HepG2 (cell line): ENCODE data around the gene ZNF771. TPM values are rescaled to one million over a fixed set of nuclear protein-coding genes. Genes with fewer than 3 reads are reported as not detected.

Experiments
- ATM ChIP-seq: fragments of 450-650 bp; IDR thresholded peaks from 2 replicates; pipeline ENCODE4 v1.7.1; 2017; ENCODE audit warnings: mild to moderate bottlenecking, borderline replicate concordance
- ATRX ChIP-seq: sonication (generic); formaldehyde crosslinking; IDR thresholded peaks from 2 replicates; pipeline ENCODE4 v1.4.0; 2020; ENCODE audit warnings: missing genetic modification reagents, borderline replicate concordance
- BHLHE40 ChIP-seq: IDR thresholded peaks from 2 replicates; pipeline ENCODE4 v1.6.1; 2011; ENCODE audit warnings: low read length, improper control_type of control experiment
- CENPX ChIP-seq: sonication (generic); formaldehyde crosslinking; IDR thresholded peaks from 2 replicates; pipeline ENCODE4 v1.9.0; 2021; ENCODE audit warnings: mild to moderate bottlenecking, missing genetic modification reagents, moderate library complexity
- ELF1 ChIP-seq: sonication (generic); formaldehyde crosslinking; IDR thresholded peaks from 2 replicates; pipeline ENCODE4 v1.4.0; 2020; ENCODE audit warnings: missing genetic modification reagents
- FOXJ3 ChIP-seq: sonication (generic); formaldehyde crosslinking; IDR thresholded peaks from 2 replicates; pipeline ENCODE4 v1.4.0; 2020; ENCODE audit warnings: missing genetic modification reagents, mild to moderate bottlenecking, borderline replicate concordance
- GATAD2A ChIP-seq: IDR thresholded peaks from 2 replicates; pipeline ENCODE4 v1.6.1; 2016
- GTF2F1 ChIP-seq: fragments of 150-350 bp; IDR thresholded peaks from 2 replicates; pipeline ENCODE4 v1.6.1; 2014; ENCODE audit warnings: low read length
- HNF4A ChIP-seq: sonication (generic); formaldehyde crosslinking; IDR thresholded peaks from 2 replicates; pipeline ENCODE4 v1.4.0; 2020; ENCODE audit warnings: missing genetic modification reagents
- NRL ChIP-seq: sonication (generic); formaldehyde crosslinking; IDR thresholded peaks from 2 replicates; pipeline ENCODE4 v1.5.0; 2020; ENCODE audit warnings: missing genetic modification reagents, mild to moderate bottlenecking, moderate library complexity, borderline replicate concordance
- SP1 ChIP-seq, 2 experiments: fragments of 450-650 bp in 1 of 2; sonication (generic) in 1 of 2; formaldehyde crosslinking in 1 of 2; IDR thresholded peaks; 2 replicates each; pipeline versions ENCODE4 v1.4.0 to v1.6.1; 2016 to 2020; ENCODE audit warnings: missing genetic modification reagents in 1 of 2
- ZNF160 ChIP-seq: sonication (generic); formaldehyde crosslinking; IDR thresholded peaks from 2 replicates; pipeline ENCODE4 v1.8.0; 2022; ENCODE audit warnings: mild to moderate bottlenecking, inconsistent platforms, missing genetic modification reagents
- ZNF3 ChIP-seq: IDR thresholded peaks from 2 replicates; pipeline ENCODE4 v1.7.0; 2017; ENCODE audit warnings: inconsistent platforms
- ZNF589 ChIP-seq: sonication (generic); formaldehyde crosslinking; conservative IDR thresholded peaks from 2 replicates; pipeline ENCODE4 v1.8.0; 2022; ENCODE audit warnings: mild to moderate bottlenecking, moderate library complexity, missing genetic modification reagents
- ZNF703 ChIP-seq: sonication (generic); formaldehyde crosslinking; IDR thresholded peaks from 2 replicates; pipeline ENCODE4 v1.5.1; 2020; ENCODE audit warnings: missing genetic modification reagents, mild to moderate bottlenecking, moderate library complexity, borderline replicate concordance
- ZNF781 ChIP-seq: sonication (generic); formaldehyde crosslinking; IDR thresholded peaks from 2 replicates; pipeline ENCODE4 v1.5.1; 2020; ENCODE audit warnings: borderline replicate concordance, mild to moderate bottlenecking, missing genetic modification reagents; ENCODE audit errors: not compliant biosample characterization
- ZNF839 ChIP-seq: sonication (generic); formaldehyde crosslinking; IDR thresholded peaks from 2 replicates; pipeline ENCODE4 v1.4.0; 2020; ENCODE audit warnings: missing genetic modification reagents, mild to moderate bottlenecking, borderline replicate concordance
- ZSCAN30 ChIP-seq: sonication (generic); formaldehyde crosslinking; IDR thresholded peaks from 2 replicates; pipeline ENCODE4 v1.5.0; 2020; ENCODE audit warnings: mild to moderate bottlenecking, missing genetic modification reagents
- polyA plus RNA-seq, 8 experiments: library from polyadenylated mRNA; depleted of rRNA in 3 of 8; stranded (reverse) in 7 of 8; unstranded in 1 of 8; fragments of >200 nt; fragmentation: Illumina TruSeq in 4 of 8; extraction: Trizol in 4 of 8; gene quantifications; 2 replicates each; pipeline versions ENCODE4 v1.2.1 to v1.2.3, GENCODE V29; 2011 to 2016; ENCODE audit warnings: low read depth in 4 of 8, missing spikeins in 1 of 8, mixed read lengths in 1 of 8; ENCODE audit not compliant: insufficient read depth in 1 of 8
- total RNA-seq, 5 experiments: library from RNA; depleted of rRNA; stranded (reverse); fragments of >200 nt; fragmentation: Illumina TruSeq; extraction: Trizol; gene quantifications; 2 replicates each; pipeline ENCODE4 v1.2.3, GENCODE V29; 2016; ENCODE audit warnings: low read depth in 1 of 5
- TF ChIP-seq, protein P1 (sequence below): sonication (generic); formaldehyde crosslinking; IDR thresholded peaks from 2 replicates; pipeline ENCODE4 v1.4.0; 2020; ENCODE audit warnings: mild to moderate bottlenecking, missing genetic modification reagents
- TF ChIP-seq, protein P2 (sequence below): IDR thresholded peaks from 2 replicates; pipeline ENCODE4 v1.6.1; 2016; ENCODE audit warnings: missing compliant biosample characterization, missing genetic modification reagents, borderline replicate concordance
- TF ChIP-seq, protein P3 (sequence below): sonication (generic); formaldehyde crosslinking; IDR thresholded peaks from 2 replicates; pipeline ENCODE4 v1.4.0; 2020; ENCODE audit warnings: missing genetic modification reagents
- TF ChIP-seq, protein P4 (sequence below): sonication (generic); formaldehyde crosslinking; IDR thresholded peaks from 2 replicates; pipeline ENCODE4 v1.4.0; 2020; ENCODE audit warnings: missing genetic modification reagents, low read depth, mild to moderate bottlenecking, borderline replicate concordance

ZNF771 gene
- total and polyA plus RNA-seq, 2 of the 13 experiments (the other 11 are each of a cell fraction or from before 2014, with no cell fraction given), result 5.0 to 11.8 TPM

DNA sequence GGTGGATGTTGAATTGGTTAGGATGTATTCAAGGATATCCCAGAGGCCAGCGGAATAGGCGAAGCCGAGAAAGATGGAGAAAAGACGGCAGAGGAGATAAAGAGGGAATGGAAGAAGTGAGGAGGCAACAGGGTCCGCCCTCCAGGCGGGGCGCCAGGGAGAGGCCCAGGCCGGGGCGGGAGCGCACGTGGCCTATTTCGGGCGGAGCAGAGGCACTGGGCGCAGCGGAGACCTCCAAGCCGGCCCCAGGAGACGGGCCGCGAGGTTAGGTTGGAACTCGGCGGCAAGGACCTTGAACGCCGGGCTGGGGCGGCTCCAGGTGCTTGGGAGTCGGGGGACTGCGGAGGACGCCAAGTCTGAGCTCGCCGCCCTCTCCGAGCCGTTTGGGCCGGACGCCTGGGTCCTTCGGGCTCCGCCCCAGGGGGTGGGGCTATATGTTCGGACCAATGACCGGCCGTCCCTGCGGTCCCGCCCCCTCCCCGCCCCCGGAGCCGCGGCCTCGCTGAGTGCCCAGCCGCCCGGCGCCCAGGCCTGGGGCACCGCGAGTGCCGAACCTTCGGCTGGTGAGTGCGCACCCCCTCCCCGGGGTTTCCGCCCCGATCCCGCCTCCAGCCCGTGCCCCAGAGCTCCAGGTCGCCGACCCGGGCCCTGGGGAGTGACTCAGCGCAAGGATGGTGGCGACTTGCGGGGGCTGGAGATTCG lies at the start of gene ZNF771 (continued):
- TF ChIP-seq, protein P1, sequence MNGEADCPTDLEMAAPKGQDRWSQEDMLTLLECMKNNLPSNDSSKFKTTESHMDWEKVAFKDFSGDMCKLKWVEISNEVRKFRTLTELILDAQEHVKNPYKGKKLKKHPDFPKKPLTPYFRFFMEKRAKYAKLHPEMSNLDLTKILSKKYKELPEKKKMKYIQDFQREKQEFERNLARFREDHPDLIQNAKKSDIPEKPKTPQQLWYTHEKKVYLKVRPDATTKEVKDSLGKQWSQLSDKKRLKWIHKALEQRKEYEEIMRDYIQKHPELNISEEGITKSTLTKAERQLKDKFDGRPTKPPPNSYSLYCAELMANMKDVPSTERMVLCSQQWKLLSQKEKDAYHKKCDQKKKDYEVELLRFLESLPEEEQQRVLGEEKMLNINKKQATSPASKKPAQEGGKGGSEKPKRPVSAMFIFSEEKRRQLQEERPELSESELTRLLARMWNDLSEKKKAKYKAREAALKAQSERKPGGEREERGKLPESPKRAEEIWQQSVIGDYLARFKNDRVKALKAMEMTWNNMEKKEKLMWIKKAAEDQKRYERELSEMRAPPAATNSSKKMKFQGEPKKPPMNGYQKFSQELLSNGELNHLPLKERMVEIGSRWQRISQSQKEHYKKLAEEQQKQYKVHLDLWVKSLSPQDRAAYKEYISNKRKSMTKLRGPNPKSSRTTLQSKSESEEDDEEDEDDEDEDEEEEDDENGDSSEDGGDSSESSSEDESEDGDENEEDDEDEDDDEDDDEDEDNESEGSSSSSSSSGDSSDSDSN (CRISPR knock-in tag), result peak; percentile 92
- TF ChIP-seq HNF4A, result peak; percentile 21; the same call in 1 of the 2 replicates
- TF ChIP-seq ATRX (CRISPR knock-in tag), result no peak
- TF ChIP-seq NRL, result peak; percentile 96
- TF ChIP-seq GATAD2A (CRISPR knock-in tag), result peak; percentile 33; the same call in 1 of the 2 replicates
- TF ChIP-seq ZNF839 (CRISPR knock-in tag), result peak; percentile 89; the same call in 1 of the 2 replicates
- TF ChIP-seq ZNF703 (CRISPR knock-in tag), result no peak
- peak; percentile 25; the same call in 1 of the 2 replicates for TF ChIP-seq ELF1 (CRISPR knock-in tag)
- no peak for TF ChIP-seq ZNF3 (CRISPR knock-in tag)
- peak; percentile 94 for TF ChIP-seq ZNF781 (CRISPR knock-in tag)
- TF ChIP-seq FOXJ3 (CRISPR knock-in tag), result no peak
- 0 out of 2 replicates have a peak, but pooled peaks have one; percentile 23 for TF ChIP-seq ZNF589 (CRISPR knock-in tag)
- TF ChIP-seq BHLHE40, result peak; percentile 62
- no peak for TF ChIP-seq CENPX (CRISPR knock-in tag)
- TF ChIP-seq SP1 (IDR thresholded peaks at IDR 0.05), result 0 out of 2 replicates have a peak, but pooled peaks have one; percentile 73
- TF ChIP-seq SP1 (CRISPR knock-in tag; IDR thresholded peaks at IDR 0.05), result peak; percentile 96
- TF ChIP-seq ATM, result no peak
- no peak; the same call in 1 of the 2 replicates for TF ChIP-seq GTF2F1
- TF ChIP-seq, protein P2, sequence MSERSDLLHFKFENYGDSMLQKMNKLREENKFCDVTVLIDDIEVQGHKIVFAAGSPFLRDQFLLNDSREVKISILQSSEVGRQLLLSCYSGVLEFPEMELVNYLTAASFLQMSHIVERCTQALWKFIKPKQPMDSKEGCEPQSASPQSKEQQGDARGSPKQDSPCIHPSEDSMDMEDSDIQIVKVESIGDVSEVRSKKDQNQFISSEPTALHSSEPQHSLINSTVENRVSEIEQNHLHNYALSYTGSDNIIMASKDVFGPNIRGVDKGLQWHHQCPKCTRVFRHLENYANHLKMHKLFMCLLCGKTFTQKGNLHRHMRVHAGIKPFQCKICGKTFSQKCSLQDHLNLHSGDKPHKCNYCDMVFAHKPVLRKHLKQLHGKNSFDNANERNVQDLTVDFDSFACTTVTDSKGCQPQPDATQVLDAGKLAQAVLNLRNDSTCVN (CRISPR knock-in tag), result no peak
- TF ChIP-seq, protein P3, sequence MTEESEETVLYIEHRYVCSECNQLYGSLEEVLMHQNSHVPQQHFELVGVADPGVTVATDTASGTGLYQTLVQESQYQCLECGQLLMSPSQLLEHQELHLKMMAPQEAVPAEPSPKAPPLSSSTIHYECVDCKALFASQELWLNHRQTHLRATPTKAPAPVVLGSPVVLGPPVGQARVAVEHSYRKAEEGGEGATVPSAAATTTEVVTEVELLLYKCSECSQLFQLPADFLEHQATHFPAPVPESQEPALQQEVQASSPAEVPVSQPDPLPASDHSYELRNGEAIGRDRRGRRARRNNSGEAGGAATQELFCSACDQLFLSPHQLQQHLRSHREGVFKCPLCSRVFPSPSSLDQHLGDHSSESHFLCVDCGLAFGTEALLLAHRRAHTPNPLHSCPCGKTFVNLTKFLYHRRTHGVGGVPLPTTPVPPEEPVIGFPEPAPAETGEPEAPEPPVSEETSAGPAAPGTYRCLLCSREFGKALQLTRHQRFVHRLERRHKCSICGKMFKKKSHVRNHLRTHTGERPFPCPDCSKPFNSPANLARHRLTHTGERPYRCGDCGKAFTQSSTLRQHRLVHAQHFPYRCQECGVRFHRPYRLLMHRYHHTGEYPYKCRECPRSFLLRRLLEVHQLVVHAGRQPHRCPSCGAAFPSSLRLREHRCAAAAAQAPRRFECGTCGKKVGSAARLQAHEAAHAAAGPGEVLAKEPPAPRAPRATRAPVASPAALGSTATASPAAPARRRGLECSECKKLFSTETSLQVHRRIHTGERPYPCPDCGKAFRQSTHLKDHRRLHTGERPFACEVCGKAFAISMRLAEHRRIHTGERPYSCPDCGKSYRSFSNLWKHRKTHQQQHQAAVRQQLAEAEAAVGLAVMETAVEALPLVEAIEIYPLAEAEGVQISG (CRISPR knock-in tag), result peak; percentile 95
- peak; percentile 28; the same call in 1 of the 2 replicates for TF ChIP-seq ZNF160 (CRISPR knock-in tag)
- TF ChIP-seq, protein P4, sequence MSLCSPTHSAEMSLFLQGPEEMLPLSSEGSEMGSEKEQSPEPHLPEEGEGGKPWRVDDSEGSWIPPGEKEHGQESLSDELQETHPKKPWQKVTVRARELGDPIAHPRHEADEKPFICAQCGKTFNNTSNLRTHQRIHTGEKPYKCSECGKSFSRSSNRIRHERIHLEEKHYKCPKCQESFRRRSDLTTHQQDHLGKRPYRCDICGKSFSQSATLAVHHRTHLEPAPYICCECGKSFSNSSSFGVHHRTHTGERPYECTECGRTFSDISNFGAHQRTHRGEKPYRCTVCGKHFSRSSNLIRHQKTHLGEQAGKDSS (CRISPR knock-in tag), result peak; percentile 87; the same call in 1 of the 2 replicates
- TF ChIP-seq ZSCAN30 (CRISPR knock-in tag), result no peak
